CD4-positive, alpha-beta T cell treated with Interleukin-21 for 1 hour (primary cell): ENCODE results near the gene CDC42EP5.
"Not testable (repeated sequence)": the region's sequence is repeated elsewhere in the genome, so short reads cannot be mapped to it uniquely, and the experiment has no call there.

Experiments
- DNase-seq: peaks from one replicate; pipeline ENCODE4 v3.0.0-alpha.2; 2020

Gene CDC42EP5

DNA sequence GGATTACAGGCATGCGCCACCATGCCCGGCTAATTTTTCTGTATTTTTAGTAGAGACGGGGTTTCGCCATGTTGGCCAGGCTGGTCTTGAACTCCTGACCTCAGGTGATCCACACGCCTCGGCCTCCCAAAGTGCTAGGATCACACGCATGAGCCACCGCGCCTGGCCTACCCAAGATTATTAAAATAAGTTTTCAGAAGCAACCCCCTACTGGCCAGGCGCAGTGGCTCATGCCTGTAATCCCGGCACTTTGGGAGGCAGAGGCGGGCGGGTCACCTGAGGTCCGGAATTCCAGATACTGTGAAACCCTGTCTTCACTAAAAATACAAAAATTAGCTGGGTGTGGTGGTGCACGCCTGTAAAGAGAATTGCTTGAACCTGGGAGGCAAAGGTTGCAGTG is 26.7 kb downstream of the CDC42EP5 start:
- DNase-seq: not testable (repeated sequence)

DNA sequence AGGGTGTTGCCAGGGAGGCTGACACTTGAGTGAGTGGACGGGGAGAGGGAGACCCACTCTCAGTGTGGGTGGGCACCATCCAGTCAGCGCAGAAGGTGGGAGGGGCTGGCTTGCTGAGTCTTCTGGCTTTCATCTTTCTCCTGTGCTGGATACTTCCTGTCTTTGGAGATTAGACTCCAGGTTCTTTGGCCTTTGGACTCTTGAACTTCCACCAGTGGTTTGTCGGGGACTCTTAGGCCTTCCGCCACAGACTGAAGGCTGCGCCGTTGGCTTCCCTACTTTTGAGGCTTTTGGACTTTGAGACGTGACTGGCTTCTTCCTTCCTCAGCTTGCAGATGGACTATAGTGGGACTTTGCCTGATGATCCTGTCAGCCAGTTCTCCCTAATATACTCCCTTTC is 28.4 kb downstream of the CDC42EP5 start:
- no peak for DNase-seq

DNA sequence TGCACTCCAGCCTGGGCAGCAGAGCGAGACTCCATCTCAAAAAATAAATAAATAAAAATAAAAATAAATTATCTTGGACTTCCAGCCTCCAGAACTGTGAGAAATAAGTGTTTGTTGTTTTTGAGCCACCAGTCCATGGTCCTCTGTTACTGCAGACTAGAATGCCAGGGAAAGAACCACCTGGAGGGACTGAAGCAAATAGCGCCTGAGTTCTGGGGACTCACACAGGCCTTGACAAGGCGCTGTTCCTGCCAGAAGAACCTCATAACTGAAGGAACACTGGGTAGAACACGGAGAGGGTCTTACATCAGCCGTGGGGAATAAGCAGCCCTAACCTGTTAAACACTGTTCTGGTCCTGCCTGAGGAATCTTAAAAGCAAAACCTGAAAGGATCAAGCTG is 32.5 kb downstream of the CDC42EP5 start:
- no peak for DNase-seq

DNA sequence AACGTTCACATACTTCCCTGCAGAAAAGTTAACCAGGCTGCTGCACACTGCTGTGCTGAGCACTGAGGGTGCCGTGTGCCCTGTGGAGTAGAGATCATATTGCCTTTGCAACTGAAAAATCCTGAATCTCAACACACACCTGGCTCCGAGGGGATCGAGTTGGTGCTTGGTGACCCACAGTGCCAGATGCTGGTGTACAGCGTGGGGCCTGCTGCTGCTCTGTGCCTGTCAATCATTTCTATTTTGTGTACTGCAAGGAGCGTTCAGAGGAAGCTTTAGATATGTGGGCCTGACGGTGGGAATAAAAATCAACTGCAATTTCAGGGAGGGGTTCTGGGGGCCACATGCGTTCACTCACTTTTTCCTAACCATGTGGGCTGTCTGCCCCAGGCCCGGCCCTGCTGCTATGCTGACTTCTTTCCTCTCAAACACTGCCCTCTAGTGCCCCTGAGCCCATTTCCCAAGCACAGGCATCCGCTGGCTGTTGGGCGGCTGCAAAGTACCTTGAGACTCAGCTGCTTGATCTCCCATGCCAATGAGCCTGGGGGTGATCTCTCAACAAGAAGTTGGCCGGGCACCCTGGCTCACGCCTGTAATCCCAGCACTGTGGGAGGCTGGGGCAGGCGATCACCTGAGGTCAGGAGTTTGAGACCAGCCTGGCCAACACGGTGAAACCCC is 33.8 kb downstream of the CDC42EP5 start:
- no peak for DNase-seq

DNA sequence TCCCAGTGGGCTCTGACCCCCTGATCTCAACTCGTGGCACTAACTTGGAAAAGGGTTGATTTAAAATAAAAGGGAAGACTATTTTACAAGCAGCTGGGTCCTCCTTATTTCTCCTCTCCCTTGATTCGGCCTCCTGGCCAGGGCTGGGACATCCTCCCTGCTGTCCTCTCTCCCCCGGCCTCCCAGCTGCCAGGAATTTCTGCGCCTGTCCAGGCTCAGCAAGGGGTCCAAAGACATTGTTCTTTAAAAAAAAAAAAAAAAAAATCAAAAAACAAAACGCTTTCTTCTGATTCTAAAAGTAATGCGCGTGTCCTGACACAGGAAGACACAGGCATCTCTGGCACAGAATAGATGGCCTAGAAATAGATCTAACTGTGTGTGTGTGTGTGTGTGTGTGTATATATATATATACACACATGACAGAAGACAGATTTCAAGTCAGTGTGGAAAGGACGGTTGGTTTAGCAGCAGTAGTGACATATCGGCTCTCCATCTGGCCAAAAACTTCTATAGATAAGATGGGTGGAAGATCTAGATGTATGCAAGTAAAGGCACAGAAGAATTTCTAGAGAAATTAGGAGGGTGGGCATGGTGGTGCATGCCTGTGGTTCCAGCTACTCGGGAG is 36.4 kb downstream of the CDC42EP5 start:
- no peak for DNase-seq

DNA sequence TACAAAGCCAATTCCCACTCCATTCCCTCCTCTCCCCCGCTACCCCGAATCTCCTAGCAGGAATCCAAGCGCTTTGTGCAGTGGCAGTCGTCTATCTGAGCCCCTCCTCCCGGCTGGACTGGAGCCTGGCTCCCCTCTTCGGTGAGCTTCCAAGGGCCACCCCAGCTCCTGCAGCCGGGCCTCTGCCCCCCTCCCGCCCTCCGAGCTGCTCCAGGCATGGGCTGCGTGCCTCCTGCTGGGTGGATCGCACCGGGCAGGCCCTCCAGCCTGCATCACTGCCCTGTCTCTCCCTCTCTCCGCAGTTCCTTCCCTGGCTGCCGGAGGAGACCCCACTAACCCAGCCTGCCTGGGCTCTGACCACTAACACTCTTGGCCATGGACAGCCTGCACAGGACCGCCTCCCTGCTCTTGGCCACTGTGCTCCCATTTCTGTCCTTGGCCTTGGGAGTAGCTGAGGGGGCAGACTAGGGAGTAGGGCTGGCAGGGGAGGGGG is 37.0 kb downstream of the CDC42EP5 start:
- no peak for DNase-seq

DNA sequence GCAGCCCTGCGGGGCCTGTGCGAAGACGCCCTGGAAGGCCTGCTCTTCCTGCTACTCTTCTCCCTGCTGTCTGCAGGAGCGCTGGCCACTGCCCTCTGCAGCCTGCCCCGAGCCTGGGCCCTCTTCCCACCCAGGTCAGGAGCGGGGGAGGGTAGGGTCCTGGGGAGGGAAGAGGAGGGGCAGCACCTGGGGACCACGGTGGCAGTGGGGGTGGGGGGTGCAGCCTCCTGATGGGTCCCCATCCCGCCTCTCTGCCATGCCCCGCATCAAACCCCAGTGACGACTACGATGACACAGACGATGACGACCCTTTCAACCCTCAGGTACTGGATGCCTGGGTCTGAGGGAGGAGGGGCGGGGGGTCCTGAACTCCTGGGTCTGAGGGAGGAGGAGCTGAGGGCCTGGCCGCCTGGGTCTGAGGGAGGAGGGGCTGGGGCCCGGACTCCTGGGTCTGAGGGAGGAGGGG is 37.5 kb downstream of the CDC42EP5 start:
- DNase-seq: no peak

DNA sequence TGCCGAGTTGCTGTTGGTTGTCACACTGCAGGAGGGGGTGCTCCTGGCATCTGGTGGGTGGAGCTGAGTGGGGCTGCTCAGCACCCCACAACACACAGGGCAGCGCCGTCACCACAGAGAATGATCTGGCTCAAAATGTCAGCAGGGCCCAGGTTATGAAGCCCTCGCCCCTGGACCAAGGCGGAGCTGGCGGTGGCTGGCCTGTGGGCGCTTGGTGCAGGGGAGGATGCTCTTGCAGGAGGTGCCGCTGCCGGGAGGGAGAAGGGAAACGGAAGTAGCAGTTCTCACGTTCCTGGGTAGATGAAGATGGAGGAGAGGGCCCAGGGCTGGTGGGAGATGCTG is 38.3 kb downstream of the CDC42EP5 start:
- no peak for DNase-seq

DNA sequence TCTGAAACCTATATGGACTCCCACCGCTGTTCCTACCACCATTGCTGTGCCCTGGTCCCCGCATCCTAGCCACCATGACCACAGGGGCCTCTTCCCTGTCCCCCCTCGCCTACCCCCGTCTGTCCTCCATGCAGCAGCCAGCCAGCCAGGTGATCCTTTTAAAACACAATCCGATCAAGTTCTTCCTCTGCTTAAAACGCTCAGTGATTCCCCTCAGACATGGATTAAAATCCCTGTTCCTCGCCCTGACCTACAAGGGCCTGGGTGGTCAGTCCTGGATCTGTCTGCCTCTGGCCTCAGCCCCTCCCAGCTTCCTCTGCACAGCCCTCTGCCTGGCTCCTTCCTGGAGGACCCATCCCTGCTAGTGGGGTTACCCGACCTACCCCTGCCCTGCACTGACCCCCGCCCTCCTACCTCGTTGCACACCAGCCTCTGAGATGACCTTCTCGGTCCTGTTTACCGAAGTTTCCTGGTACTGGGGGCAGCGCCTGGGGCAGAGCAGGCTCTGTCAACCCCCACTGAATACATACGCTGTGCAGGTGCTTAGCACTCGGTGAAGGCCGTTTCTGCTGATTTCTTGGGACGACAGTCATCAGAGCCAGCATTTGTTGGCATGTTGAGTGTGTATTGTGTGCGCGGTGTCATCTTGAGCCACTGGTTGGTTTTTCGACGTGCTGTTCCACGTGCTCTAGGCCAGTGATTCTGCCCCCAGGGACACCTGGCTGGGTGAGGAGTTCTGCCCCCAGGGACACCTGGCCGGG is 38.8 kb downstream of the CDC42EP5 start:
- DNase-seq: no peak

DNA sequence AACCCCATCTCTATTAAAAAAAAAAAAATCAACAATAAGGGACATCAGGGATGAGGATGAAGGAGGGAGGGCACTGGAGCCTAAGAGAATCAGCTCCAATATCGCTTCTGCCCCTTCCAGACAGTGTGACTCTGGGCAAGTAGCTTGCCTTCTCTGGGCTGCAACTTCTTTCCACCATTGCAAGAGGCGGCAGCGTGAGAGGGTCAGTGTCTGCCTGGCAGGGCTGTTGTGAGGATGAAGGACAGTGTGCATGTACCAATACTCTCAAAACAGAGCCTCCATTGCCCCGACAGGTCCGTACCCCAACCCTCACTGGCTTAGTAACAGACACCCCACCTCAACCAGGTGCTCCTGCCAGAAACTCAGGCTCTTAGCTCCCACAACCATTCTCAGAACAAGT is 39.4 kb downstream of the CDC42EP5 start:
- DNase-seq: no peak

DNA sequence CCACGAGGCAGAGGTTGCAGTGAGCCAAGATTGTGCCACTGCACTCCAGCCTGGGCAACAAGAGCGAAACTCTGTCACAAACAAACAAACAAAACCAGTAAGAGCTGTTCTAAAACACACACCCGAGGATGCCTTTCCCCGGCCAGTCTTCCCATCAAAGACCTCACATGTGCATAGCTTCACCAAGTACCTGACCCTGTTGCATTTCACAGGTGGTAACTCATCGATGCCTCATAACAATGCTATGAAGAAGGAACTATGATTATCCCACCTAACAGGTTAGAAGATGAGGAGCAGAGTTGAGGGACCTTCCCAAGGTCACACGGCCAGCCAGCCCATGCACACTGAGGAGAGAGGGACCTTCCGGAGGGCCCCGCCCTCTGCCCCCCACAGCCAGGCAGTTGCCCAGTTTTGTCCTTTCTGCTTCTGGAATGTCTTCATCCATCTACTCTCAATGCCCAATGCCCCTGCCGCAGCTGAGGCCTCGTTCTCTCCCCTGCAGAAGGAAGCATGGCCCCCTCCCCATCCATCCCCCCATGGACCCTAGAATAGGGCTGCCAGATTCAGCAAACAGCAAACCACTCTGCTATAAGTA is 40.9 kb downstream of the CDC42EP5 start:
- no peak for DNase-seq

DNA sequence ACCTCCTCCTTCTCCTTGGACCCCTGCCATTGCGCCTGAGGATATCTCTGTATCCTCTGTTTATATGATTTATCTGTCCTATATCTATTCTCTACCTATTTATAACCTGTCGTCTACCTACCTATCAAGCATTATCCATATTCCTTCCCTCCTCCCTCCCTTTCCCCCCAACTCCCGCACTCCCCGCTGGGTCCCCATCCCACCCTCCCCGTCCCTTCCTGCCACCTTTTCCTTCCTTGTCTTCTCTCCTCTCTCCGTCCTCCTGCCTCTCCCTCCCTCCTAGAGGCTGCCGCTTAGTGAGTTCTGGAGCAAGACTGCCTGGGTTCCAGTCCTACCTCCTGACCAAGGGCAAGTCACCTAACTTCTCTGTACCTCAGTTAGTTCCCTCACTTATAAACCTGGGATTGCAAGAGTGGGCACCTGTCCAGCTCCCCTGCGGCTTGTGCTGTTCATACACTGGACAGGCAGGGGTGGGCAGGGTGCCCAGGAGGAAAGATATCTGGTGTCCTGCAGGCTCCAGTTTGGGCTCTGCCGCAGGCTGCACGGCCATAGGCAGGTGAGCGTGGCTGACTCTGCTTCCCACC is 41.7 kb downstream of the CDC42EP5 start:
- no peak for DNase-seq

DNA sequence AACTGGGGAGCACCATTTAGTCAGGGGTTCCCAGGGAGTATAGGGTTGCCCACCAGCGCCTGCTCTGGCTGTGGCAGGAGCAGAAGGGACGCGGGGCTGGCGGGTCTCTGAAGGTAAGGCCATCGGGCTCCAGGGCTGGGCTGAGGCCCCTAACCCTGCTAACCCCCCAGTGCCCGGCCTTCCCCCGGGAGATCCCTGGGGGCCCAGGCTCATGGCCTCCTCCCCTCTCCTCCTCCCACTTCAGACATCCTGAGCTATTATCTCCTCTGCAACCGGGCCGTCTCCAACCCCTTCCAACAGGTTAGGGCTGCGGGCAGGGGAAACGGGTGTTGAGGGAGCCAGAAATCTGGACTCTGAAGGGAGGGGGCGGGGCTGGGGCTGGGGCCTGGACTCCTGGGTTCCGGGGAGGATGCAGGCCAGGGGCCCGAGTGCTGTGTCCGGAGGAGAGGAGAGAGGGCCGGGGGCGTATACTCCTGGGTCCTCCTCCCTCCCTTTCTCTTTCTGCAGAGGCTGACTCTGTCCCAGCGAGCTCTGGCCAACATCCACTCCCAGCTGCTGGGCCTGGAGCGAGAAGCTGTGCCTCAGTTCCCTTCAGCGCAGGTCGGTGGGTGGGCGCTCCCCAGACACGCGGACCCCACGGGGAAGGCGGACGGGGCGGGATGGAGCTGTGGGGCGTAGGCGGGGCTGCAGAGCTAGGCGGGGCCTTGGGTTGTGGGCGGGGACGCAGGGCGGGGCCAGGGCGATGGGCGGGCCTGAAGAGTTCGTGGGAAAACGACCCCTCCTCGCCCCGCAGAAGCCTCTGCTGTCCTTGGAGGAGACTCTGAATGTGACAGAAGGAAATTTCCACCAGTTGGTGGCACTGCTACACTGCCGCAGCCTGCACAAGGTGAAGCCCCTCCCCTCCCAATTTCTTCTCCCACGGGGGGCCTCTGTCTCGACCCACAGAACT is 42.5 kb downstream of the CDC42EP5 start:
- peak; percentile 50 for DNase-seq

DNA sequence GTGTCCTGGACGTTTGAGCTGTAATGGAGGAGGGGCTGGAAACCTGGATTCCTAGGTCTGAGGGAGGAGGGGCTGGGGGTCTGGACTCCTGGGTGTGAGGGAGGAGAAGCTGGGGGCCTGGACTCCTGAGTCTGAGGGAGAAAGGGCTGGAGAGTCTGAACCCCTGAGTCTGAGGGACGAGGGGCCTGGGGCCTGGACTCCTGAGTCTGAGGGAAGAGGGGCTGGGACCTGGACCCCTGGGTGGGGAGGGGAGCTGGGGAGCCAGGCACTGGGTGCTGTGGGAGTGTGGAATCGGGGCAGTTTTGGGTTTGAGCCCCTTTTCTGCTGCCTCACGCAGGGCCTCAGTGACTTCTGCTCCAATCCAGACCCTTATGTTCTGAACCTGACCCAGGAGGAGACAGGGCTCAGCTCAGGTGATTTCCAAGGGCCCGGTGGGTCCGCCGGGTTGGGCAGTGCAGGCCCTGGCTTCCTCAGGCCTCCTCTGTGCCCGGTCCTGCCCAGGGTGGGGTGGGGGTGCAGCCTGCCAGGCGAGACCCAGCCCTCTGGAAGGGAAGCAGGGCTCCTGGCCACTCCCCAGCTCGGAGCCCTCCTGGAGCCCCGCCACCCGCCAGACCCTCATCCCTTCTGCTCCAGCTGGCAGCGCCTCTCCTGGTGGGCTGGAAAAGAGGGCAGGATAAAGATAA is 43.4 kb downstream of the CDC42EP5 start:
- DNase-seq: no peak

DNA sequence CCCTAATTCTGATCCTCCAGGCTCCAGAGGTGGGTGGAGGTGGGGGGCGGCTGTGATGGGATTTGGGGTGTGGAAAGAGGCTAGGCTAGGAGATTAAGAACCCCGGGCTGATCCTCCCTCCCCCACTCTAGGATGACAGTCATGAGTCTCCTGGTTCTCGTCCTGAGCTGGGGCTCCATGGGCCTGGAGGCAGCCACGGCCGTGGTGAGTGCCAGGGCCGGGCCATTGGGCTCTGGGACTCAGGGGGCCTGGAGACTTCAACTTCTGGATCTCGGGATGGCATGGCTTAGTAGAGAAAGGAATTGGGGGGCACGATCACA is 44.0 kb downstream of the CDC42EP5 start:
- no peak for DNase-seq

DNA sequence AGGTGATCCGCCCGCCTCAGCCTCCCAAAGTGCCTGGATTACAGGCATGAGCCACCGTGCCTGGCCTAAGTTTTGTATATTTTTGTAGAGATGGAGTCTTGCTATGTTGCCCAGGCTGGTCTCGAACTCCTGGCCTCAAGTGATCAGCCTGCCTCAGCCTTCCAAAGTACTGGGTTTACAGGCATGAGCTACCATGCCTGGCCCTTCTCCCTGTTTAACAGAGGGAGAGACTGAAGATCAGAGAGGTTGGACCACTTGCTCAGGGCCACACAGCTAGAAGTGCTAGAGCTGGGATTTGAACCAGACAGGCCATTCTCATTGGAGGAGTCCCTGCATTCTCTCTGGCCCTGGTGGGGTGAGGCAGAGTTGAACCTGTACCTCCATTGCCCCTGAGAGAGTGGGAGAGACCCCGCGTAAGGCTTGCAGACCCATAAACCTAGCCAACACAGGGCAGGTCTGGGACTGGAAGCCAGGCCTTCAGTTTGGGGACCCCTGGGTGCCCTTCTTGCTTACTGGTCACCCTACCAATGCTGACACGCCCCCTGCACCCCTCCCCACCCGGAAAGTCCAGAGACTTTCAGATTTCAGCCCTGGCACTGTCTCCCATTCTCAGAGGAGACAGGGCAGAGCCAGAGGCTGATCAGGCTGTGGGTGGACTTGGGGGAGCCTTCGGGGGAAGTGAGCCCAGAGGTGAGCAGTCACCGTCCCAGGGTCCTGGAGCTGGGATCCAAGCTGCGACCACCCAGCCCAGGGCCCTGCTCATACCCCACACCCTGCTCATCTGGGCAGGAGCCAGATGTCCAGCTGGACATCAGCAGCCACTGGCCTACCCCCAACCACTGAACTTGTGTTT is 44.5 kb downstream of the CDC42EP5 start:
- DNase-seq: no peak

DNA sequence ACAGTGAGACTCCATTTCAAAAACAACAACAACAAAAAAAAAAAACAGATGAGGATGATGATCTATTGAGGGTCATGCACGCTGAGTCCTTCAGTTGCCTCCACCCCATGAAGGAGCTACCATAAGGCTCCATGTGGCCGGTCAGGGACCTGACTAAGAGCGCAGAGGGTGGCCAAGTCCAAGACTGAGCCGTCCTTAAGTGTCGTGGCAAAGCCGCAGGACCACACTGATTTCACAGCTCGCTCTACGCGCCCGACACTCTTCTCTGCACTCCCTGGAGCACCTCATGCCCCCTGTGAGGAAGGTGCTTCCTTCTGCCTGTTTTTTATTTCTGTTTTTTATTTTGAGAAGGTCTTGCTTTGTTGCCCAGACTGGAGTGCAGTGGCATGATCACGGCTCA is 45.5 kb downstream of the CDC42EP5 start:
- no peak for DNase-seq

DNA sequence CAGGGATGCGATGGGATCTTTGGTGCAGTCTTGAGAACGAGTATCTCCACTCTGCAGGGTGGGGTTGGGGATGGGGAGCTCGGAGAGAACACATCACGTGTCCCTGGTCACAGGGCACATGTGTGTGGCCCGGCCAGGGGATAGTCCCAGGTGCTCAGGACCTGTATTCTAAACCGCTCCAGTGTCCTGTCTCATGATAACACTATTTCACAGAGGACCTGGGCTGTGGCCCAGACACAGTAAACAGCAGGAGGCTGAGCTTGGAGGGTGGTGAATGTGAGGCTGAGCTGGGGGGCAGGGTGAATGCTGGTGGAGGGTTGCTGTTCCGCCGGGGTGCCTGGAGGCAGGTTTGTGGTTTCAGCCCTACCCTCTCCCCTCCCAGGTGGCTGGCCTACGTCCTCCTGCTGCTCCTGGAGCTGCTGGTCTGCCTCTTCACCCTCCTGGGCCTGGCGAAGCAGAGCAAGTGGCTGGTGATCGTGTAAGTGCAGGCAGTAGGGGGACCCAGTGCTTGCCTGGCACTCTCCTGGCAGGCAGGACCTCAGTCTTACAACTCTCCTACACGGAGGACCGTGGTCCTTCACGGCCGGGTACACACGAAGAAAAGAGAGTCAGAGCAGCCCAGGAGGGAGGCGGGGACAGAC is 46.7 kb downstream of the CDC42EP5 start:
- DNase-seq: no peak

DNA sequence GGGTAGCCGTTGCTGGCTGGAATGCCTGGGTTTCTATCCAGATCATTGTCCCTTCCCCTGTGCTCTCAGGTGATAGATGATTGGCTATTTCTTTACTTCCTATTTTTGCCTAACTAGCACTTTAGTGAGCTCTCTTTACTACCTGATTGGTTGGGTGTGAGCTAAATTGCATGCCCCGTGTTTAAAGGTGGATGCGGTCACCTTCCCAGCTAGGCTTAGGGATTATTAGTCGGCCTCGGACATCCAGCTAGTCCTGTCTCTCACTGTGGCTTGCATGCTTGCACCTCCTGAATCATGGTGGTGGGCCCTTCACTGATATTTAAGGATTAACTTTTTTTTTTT is 47.7 kb downstream of the CDC42EP5 start:
- DNase-seq: no peak

DNA sequence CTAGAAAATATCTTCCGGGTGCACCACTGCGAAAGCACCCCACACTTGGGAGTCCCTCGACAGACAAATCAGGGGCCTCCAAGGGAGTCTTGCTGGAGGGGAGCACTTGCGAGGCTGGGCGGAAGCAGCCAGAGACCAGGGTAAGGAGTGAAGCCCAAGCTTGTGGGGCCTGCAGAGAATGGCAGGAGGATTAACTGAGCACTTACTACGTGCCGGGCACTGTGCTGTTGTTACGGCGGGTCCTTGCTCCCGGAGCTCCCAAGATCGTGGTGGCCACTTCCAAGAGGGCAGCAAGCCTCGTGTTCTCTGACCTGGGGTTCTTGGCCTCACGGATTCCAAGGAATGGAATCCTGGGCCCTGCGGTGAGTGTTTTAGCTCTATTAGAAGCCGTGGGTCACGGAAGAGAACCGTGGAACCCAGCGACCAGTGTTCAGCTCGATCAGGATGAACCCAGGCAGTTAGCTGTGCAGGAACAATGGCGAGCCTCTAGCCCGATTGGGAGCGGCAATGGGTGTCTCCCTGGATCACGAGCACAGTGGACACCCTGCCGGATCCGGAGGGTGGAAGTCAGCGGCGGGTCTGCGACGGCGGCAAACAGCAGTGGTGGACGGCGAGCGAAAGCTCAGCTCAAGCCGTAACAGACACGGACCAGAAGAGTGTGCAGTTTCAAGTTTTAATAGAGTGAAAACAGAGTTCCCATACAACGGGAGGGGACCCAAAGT is 48.3 kb downstream of the CDC42EP5 start:
- DNase-seq: no peak
